Duodenal mucosa (tissue), 2 donors: ENCODE data around the gene COL9A3.

ENCODE experiments used
- H3K27ac ChIP-seq: one replicate; pipeline ENCODE4 v1.7.0; 2013; ENCODE audit warnings: low read depth, low read length
- H3K27me3 ChIP-seq, 2 donors: one replicate each; pipeline ENCODE4 v1.7.0; 2013; ENCODE audit warnings: low read length in 2 of 2, control low read depth in 1 of 2; ENCODE audit not compliant: insufficient read depth in 2 of 2, control insufficient read depth in 1 of 2
- H3K36me3 ChIP-seq, 2 donors: one replicate each; pipeline ENCODE4 v1.7.0; 2013; ENCODE audit warnings: low read length in 2 of 2, control low read depth in 1 of 2; ENCODE audit not compliant: insufficient read depth in 2 of 2, control insufficient read depth in 1 of 2
- H3K4me1 ChIP-seq, 2 donors: one replicate each; pipeline ENCODE4 v1.7.0; 2013; ENCODE audit warnings: low read length in 2 of 2, control low read depth in 1 of 2; ENCODE audit not compliant: insufficient read depth in 2 of 2, control insufficient read depth in 1 of 2
- H3K4me3 ChIP-seq, 2 donors: one replicate each; pipeline ENCODE4 v1.7.0; 2013; ENCODE audit warnings: low read length in 2 of 2, low read depth in 1 of 2
- H3K9ac ChIP-seq, 2 donors: one replicate each; pipeline ENCODE4 v1.7.0; 2013; ENCODE audit warnings: low read length in 2 of 2, low read depth in 1 of 2
- H3K9me3 ChIP-seq, 2 donors: one replicate each; pipeline ENCODE4 v1.7.0; 2013; ENCODE audit warnings: low read length in 2 of 2, control low read depth in 1 of 2; ENCODE audit not compliant: control insufficient read depth in 1 of 2

Gene COL9A3

GRCh38 chr20:62837790-62838127, 20.9 kb downstream of the COL9A3 start:
- H3K36me3 ChIP-seq, result no peaks in the 10 kb centered on the region
- no peak overlapping the region for H3K4me3 ChIP-seq
- peak overlapping the region; percentile 2 for H3K27ac ChIP-seq
- no peaks in the 10 kb centered on the region for H3K9me3 ChIP-seq
- H3K27me3 ChIP-seq, result no peaks in the 10 kb centered on the region
- peaks cover 18 to 30% of the 10 kb centered on the region in 2 donors for H3K4me1 ChIP-seq
- H3K9ac ChIP-seq, result no peak overlapping the region

DNA sequence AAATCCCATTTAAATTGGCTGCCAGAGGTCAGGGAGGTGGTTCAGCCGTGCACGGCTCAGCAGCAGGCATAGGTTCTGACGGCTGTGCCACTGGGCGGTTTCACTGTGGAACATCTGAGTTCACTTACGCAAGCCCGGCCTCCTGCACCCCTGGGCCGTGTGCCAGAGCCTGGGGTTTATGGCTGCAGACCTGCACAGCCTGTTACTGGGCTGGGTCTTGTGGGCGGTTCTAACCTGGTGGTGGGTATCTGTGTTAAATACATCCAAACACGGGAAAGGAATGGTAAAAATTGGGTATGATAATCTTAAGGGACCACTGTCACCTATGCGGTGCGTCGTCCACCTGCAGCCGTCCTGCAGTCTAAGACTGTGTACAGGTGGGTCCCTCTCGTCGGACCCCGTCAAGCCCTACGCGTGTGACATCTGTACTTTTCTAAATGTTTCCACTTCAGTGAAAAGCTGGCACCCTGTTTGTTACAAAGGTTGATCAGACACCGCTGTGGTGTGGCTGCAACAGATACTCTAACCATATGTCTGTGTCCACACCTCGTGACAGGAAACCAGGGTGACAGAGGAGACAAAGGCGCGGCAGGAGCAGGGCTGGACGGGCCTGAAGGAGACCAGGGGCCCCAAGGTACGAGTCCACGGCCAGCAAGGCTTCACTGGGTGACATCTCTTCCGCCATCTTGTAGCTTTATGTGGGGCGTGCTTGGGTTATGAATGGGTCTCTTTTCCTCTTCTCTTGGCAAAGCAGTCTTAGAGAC, 21.5 kb downstream of the COL9A3 start:
- H3K27me3 ChIP-seq, result no peaks in the 10 kb centered on the region
- H3K36me3 ChIP-seq, result no peaks in the 10 kb centered on the region
- peaks cover 14 to 25% of the 10 kb centered on the region in 2 donors for H3K4me1 ChIP-seq
- peak overlapping the region; percentile 34 to 63 for H3K9ac ChIP-seq
- peak overlapping the region; percentile 40 to 59 for H3K4me3 ChIP-seq
- H3K27ac ChIP-seq, result peak overlapping the region; percentile 78
- no peaks in the 10 kb centered on the region for H3K9me3 ChIP-seq

- no peaks in the 10 kb centered on the region for H3K27me3 ChIP-seq
- H3K4me1 ChIP-seq, result peaks cover 14 to 25% of the 10 kb centered on the region in 2 donors
- no peak overlapping the region for H3K4me3 ChIP-seq
- H3K36me3 ChIP-seq, result no peaks in the 10 kb centered on the region
- no peak overlapping the region for H3K27ac ChIP-seq
- no peaks in the 10 kb centered on the region for H3K9me3 ChIP-seq
- no peak overlapping the region for H3K9ac ChIP-seq
Measured at GRCh38 chr20:62839261-62839660, 22.4 kb downstream of the COL9A3 start.

GRCh38 chr20:62839816-62840215, 23.0 kb downstream of the COL9A3 start:
- Histone ChIP-seq H3K4me3 (no peak overlapping the region), H3K9ac (no peak overlapping the region), H3K27me3 (no peaks in the 10 kb centered on the region), H3K9me3 (no peaks in the 10 kb centered on the region), H3K27ac (no peak overlapping the region), H3K36me3 (no peaks in the 10 kb centered on the region), H3K4me1 (peaks cover 14 to 25% of the 10 kb centered on the region in 2 donors)

DNA sequence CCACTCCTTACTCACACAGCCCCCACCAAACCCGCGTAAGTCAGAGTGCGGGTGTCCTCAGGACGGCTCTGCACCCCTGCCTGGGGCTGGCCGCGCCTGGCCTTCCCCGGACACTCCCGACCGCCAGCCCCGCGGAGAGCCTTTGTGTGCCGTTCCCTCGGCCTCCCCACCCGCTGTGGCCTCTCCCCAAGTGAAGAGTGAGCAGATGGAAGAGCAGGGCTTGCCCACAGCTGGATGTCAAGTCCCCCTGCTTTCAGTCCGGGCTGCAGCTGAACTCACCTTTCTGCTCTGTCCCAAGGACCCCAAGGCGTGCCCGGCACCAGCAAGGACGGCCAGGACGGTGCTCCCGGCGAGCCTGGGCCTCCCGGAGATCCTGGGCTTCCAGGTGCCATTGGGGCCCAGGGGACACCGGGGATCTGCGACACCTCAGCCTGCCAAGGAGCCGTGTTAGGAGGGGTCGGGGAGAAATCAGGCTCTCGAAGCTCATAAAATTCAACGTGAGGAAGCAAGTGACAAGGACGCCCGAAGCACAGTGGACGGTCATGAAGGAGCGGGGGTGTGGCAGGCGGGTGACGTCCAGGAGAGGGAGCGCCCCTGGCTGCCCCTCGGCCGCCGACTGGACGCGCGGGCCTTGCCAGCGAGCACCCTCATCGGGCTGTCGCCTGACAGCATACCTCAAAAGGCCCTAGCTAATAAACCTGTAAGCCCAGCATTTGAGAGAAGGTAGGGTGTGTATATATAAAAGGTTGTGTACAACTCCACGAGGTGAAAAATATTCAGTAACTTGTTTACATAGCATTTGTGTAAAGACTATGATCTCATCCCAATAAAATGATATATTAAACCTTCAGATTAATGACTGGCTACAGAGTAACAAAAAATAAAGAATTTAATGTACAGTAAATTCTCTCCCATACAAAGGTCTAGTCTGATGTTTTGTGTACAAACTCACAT, 23.7 kb downstream of the COL9A3 start:
- Histone ChIP-seq H3K4me3 (no peak overlapping the region), H3K27ac (no peak overlapping the region), H3K9ac (no peak overlapping the region), H3K9me3 (no peaks in the 10 kb centered on the region), H3K4me1 (peaks cover 14 to 25% of the 10 kb centered on the region in 2 donors), H3K36me3 (no peaks in the 10 kb centered on the region), H3K27me3 (no peaks in the 10 kb centered on the region)

DNA sequence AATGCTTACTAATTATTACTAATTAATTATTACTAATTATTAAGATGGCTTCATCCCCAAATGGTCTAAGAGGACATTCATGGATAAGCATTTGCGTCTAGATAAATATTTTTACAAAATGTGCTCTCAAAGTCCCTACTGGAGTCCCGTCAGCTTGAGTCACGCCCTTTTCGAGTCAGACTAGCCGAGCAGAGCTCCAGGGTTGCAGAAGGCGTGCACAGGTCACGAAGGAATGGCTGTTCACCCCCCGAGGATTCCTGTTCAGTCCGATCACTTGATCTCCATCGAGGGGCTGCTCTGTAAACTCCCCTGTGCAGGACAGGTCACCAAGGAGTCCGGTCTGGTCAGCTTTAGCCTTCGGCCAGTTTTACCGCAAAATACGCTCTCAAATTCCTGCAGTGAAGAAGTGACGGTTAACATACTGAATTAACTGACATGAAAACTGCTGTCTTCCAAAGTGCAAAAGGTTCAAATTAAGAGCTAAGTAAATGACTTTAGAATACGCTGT, 24.9 kb downstream of the COL9A3 start:
- no peak overlapping the region for H3K27ac ChIP-seq
- no peaks in the 10 kb centered on the region for H3K27me3 ChIP-seq
- peaks cover 14 to 25% of the 10 kb centered on the region in 2 donors for H3K4me1 ChIP-seq
- H3K9me3 ChIP-seq, result no peaks in the 10 kb centered on the region
- no peak overlapping the region for H3K4me3 ChIP-seq
- H3K36me3 ChIP-seq, result no peaks in the 10 kb centered on the region
- H3K9ac ChIP-seq, result no peak overlapping the region

DNA sequence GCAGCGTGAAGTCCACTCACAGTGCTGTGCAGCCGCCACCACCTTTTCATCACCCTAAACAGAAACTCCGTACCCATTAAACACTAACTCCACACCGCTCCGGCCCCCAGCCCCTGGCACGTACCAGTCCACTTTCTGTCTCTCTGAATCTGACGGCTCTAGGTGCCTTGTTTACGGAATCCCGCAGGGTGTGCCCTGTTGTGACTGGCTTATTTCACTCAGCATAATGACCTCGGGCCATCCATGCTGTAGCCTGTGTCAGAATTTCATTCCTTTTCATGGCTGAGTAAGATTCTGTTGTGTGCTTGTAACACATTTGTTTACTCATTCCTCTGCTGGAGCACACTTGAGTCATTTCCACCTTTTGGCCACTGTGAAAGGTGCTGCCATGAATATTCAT, 26.8 kb downstream of the COL9A3 start:
- Histone ChIP-seq H3K9ac (no peak overlapping the region), H3K9me3 (no peaks in the 10 kb centered on the region), H3K27me3 (no peaks in the 10 kb centered on the region), H3K4me1 (peaks cover 8 to 15% of the 10 kb centered on the region in 2 donors), H3K27ac (no peak overlapping the region), H3K36me3 (no peaks in the 10 kb centered on the region), H3K4me3 (no peak overlapping the region)

GRCh38 chr20:62844182-62844581, 27.3 kb downstream of the COL9A3 start:
- Histone ChIP-seq H3K4me3 (no peak overlapping the region), H3K4me1 (peaks cover 2 to 12% of the 10 kb centered on the region in 2 donors), H3K27ac (no peak overlapping the region), H3K36me3 (no peaks in the 10 kb centered on the region), H3K9ac (no peak overlapping the region), H3K9me3 (no peaks in the 10 kb centered on the region), H3K27me3 (no peaks in the 10 kb centered on the region)

DNA sequence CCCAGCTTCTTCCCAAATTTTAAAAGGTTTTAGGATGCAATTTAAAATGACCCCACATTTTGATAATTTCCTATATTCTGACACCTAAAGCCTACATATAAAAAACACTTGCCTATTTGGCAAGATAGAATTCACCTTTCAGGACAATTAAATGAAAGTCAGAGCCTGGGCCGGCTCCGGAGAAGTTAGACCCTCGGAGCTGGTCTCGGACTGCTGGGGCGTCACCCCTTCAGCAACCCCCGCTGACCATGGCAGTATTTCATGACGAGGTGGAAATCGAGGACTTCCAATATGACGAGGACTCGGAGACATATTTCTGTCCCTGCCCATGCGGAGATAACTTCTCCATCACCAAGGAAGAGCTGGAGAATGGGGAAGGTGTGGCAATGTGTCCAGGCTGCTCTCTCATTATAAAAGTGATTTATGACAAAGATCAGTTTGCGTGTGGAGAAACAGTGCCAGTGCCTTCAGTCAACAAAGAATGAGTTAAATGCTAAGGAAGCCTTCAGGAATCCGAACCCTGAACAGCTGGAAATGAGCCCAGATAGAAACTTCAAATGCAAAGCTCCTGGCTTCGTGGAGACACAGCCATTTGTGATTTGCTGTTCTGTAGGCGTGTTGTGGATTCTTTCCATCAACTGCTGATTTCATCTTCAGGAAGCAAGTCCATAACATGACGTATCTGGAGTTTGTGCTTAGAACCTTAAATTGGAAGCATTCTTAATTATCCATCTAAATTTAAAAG, 28.7 kb downstream of the COL9A3 start:
- no peaks in the 10 kb centered on the region for H3K4me1 ChIP-seq
- H3K9ac ChIP-seq, result no peak overlapping the region
- H3K27ac ChIP-seq, result no peak overlapping the region
- H3K27me3 ChIP-seq, result no peaks in the 10 kb centered on the region
- H3K9me3 ChIP-seq, result no peaks in the 10 kb centered on the region
- no peak overlapping the region for H3K4me3 ChIP-seq
- no peaks in the 10 kb centered on the region for H3K36me3 ChIP-seq
